ENCODE data around the gene F11R. TPM values are rescaled to one million over a fixed set of nuclear protein-coding genes. Genes with fewer than 3 reads are reported as not detected.

F11R gene
- total and polyA plus RNA-seq, 2 of the 13 experiments (the other 11 are each of a cell fraction or from before 2014, with no cell fraction given), result 95.8 to 105 TPM

DNA sequence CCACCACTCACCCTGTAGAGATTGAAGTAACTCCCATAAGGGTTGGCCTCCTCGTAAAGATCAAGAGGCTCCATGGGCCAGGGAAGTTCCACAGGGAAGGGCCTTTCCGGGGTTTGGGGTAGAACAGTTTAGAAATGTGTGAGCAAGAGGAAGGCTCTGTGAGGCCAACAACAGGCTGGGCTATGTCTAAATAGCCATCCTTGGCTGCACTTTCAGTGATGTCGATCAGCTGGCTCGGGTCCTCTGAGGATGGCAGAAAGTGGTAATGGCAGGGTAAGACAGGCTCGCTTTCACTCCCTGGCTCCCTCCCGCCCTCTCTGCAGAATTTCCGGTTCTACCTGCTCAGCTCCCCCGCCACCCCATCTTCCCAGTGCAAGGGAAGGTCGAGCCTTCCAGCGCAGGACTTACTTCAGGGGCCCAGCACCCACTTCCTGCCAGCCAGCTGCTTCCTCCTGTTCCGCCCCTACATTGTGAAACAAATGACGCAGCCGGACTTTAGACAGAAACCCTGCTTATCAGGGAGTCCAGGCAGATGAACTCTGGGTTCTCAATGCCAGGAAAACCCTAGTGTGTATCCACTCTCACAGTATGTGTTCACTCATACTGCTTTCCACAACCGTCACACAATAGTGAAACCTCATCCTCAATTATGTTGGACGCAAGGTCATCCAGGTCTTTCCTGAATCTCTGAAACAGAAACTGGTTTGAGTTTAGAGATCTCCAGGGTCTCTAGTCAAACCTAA lies 7.3 kb downstream of the F11R start (continued):
- TF ChIP-seq ZNF460 (CRISPR knock-in tag; IDR thresholded peaks at IDR 0.05; ENCODE audit: borderline replicate concordance) (no peak; the same call in 1 of the 2 replicates), ZNF619 (CRISPR knock-in tag; IDR thresholded peaks at IDR 0.05) (peak; percentile 92; the same call in 1 of the 2 replicates), RFX1 (IDR thresholded peaks at IDR 0.05) (no peak), IRF2 (CRISPR knock-in tag; IDR thresholded peaks at IDR 0.05) (peak; percentile 87), NFE2L2 (IDR thresholded peaks at IDR 0.05; ENCODE audit: low read length) (no peak), NBN (conservative IDR thresholded peaks at IDR 0.05) (no peak), ZNF839 (CRISPR knock-in tag; IDR thresholded peaks at IDR 0.05; ENCODE audit: borderline replicate concordance) (no peak), DMAP1 (CRISPR knock-in tag; IDR thresholded peaks at IDR 0.05) (peak; percentile 85), ZBTB42 (CRISPR knock-in tag; IDR thresholded peaks at IDR 0.05) (no peak), ZNF768 (CRISPR knock-in tag; IDR thresholded peaks at IDR 0.05) (no peak), ZNF816 (CRISPR knock-in tag; IDR thresholded peaks at IDR 0.05; ENCODE audit: borderline replicate concordance) (no peak), FOXJ3 (CRISPR knock-in tag; IDR thresholded peaks at IDR 0.05; ENCODE audit: borderline replicate concordance) (peak; percentile 92), NAIF1 (CRISPR knock-in tag; IDR thresholded peaks at IDR 0.05; ENCODE audit: borderline replicate concordance) (peak; percentile 55; the same call in 1 of the 2 replicates), ZNF30 (CRISPR knock-in tag; IDR thresholded peaks at IDR 0.05) (no peak), MIXL1 (CRISPR knock-in tag; IDR thresholded peaks at IDR 0.05) (peak; percentile 85; the same call in 1 of the 2 replicates), ZNF792 (CRISPR knock-in tag; IDR thresholded peaks at IDR 0.05) (peak; percentile 72; the same call in 1 of the 2 replicates), SP5 (CRISPR knock-in tag; IDR thresholded peaks at IDR 0.05; ENCODE audit: borderline replicate concordance, low read depth) (peak; percentile 97), MIER2 (CRISPR knock-in tag; IDR thresholded peaks at IDR 0.05) (peak; percentile 75), ZBTB3 (CRISPR knock-in tag; IDR thresholded peaks at IDR 0.05; ENCODE audit: borderline replicate concordance, low read depth) (peak; percentile 92), ZNF138 (CRISPR knock-in tag; IDR thresholded peaks at IDR 0.05; ENCODE audit: low read depth) (no peak), SAFB2 (CRISPR knock-in tag; IDR thresholded peaks at IDR 0.05; ENCODE audit: borderline replicate concordance, low read depth) (no peak; the same call in 1 of the 2 replicates), TRIM24 (CRISPR knock-in tag; IDR thresholded peaks at IDR 0.05) (peak; percentile 92), PHF8 (CRISPR knock-in tag; IDR thresholded peaks at IDR 0.05) (peak; percentile 57), JARID2 (CRISPR knock-in tag; IDR thresholded peaks at IDR 0.05; ENCODE audit: insufficient replicate concordance) (peak; percentile 67), ZNF383 (CRISPR knock-in tag; IDR thresholded peaks at IDR 0.05; ENCODE audit: borderline replicate concordance) (peak; percentile 85; the same call in 1 of the 2 replicates)
- TF ChIP-seq, protein P1, sequence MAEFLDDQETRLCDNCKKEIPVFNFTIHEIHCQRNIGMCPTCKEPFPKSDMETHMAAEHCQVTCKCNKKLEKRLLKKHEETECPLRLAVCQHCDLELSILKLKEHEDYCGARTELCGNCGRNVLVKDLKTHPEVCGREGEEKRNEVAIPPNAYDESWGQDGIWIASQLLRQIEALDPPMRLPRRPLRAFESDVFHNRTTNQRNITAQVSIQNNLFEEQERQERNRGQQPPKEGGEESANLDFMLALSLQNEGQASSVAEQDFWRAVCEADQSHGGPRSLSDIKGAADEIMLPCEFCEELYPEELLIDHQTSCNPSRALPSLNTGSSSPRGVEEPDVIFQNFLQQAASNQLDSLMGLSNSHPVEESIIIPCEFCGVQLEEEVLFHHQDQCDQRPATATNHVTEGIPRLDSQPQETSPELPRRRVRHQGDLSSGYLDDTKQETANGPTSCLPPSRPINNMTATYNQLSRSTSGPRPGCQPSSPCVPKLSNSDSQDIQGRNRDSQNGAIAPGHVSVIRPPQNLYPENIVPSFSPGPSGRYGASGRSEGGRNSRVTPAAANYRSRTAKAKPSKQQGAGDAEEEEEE (CRISPR knock-in tag; IDR thresholded peaks at IDR 0.05; ENCODE audit: borderline replicate concordance), result no peak
- TF ChIP-seq, protein P2, sequence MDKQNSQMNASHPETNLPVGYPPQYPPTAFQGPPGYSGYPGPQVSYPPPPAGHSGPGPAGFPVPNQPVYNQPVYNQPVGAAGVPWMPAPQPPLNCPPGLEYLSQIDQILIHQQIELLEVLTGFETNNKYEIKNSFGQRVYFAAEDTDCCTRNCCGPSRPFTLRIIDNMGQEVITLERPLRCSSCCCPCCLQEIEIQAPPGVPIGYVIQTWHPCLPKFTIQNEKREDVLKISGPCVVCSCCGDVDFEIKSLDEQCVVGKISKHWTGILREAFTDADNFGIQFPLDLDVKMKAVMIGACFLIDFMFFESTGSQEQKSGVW (CRISPR knock-in tag; IDR thresholded peaks at IDR 0.05; ENCODE audit: borderline replicate concordance), result no peak
- TF ChIP-seq, protein P3, sequence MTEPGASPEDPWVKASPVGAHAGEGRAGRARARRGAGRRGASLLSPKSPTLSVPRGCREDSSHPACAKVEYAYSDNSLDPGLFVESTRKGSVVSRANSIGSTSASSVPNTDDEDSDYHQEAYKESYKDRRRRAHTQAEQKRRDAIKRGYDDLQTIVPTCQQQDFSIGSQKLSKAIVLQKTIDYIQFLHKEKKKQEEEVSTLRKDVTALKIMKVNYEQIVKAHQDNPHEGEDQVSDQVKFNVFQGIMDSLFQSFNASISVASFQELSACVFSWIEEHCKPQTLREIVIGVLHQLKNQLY (CRISPR knock-in tag; IDR thresholded peaks at IDR 0.05), result peak; percentile 86
- TF ChIP-seq, protein P4, sequence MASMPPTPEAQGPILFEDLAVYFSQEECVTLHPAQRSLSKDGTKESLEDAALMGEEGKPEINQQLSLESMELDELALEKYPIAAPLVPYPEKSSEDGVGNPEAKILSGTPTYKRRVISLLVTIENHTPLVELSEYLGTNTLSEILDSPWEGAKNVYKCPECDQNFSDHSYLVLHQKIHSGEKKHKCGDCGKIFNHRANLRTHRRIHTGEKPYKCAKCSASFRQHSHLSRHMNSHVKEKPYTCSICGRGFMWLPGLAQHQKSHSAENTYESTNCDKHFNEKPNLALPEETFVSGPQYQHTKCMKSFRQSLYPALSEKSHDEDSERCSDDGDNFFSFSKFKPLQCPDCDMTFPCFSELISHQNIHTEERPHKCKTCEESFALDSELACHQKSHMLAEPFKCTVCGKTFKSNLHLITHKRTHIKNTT (CRISPR knock-in tag; IDR thresholded peaks at IDR 0.05), result no peak; the same call in 1 of the 2 replicates

Measured in HepG2 (cell line).